ENCODE results near the gene PRKCI.
A peak's percentile ranks its signal among the peaks of the same experiment; 100 is the strongest.
"Not testable (repeated sequence)": the region's sequence is repeated elsewhere in the genome, so short reads cannot be mapped to it uniquely, and the experiment has no call there.

The PRKCI gene

DNA sequence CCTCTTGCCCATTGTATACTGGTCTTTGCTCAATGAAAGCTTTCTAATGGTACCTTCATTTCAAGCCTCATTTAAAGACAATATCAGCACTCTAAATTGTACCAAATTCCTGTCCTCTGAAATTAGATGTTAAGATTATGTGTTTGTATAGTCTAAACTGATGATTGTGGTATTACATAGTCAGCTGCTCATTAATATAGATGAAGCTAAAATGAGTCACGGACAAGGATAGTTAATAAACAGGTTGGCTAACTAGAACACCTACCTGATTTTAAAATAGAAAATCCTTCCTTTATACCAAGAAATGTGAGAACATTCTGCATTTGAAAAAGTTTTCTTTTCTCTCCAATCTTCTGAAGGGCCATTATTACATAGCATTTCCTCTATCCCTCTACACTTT lies 2.9 kb downstream of the PRKCI start:
- DNase-seq: no peak

DNA sequence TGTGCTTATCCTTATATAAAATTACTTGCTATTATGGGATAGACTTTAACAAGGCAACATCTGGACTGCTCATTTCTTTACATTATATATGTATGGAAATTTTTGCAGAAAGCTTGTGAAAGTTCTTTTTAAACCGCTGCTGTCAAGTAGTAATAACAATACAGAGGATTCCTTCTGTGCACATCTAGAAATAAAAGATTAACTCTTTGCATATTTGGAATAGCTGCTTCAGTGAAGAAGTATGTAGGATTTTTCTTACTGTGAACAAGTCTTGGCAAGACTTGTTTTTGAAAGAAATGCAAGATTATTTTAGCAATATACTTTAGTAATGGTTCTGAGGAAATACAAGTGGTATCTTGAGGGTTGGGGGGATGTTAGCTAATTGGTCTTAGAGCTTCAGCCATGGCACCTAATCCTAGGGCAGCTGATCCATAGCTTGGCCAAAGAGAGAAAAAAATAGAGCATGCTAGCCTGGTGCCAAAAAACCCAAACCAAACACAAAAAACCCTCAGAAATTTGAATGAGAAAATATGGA lies 4.3 kb downstream of the PRKCI start:
- DNase-seq: no peak

- DNase-seq: no peak
These were observed 6.0 kb downstream of the PRKCI start for GRCh38 chr3:170228093-170228766.

DNA sequence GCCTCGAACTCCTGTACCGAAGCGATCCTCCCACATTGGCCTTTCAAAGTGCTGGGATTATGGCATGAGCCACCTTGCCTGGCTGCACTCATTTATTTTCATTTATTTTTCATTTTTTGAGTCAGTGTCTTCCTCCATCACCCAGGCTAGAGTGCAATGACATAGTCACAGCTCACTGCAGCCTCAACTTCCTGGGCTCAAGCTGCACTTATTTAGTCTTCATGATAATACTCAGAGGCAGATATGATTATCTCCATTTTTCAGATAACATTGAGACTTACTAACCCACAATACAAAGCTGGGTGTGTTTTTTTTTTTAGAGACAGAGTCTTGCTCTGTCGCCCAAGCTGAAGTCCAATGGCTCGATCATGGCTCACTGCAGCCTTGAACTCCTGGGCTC lies 10.0 kb downstream of the PRKCI start:
- no peak for DNase-seq

DNA sequence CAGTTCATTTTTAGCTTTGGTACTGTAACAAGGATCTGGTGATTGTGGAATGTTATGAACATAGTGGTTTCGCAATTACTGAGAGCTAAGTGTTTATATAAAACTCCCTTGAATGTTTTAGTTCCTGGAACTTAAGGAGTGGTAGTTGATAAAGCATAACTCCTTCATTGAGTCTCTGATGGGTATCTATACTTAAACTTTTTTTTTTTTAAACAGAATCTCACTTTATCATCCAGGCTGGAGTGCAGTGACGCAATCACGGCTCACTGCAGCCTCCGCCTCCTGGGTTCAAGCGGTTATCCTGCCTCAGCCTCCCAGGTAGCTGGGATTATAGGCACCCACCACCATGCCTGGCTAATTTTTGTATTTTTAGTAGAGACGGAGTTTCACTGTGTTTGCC lies 11.3 kb downstream of the PRKCI start:
- DNase-seq: no peak

- DNase-seq: no peak
These were observed 17.9 kb downstream of the PRKCI start for GRCh38 chr3:170240142-170240541.

DNA sequence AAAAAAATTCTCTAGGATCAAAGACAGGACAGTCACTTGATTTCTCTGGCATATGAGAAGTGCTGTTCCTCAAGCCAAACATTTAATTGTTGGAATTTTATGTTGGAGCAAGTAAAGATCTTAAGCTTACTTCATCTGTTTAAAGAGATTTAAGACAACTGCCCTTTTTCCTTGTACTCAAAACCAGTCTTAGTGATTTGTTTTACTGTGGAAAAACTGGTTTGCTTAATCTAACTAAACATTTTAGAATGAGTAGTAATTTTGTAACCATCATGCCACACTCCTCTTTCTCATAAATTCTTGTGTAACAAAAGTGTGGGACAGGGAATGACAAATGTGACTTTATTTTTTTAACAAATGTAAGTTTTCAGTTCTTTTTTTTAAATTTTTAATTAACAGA lies 18.4 kb downstream of the PRKCI start:
- DNase-seq: no peak

- no peak for DNase-seq
These were observed 22.4 kb downstream of the PRKCI start for GRCh38 chr3:170244576-170244975.

- DNase-seq: no peak
These were observed 25.7 kb downstream of the PRKCI start for GRCh38 chr3:170247875-170248274.

DNA sequence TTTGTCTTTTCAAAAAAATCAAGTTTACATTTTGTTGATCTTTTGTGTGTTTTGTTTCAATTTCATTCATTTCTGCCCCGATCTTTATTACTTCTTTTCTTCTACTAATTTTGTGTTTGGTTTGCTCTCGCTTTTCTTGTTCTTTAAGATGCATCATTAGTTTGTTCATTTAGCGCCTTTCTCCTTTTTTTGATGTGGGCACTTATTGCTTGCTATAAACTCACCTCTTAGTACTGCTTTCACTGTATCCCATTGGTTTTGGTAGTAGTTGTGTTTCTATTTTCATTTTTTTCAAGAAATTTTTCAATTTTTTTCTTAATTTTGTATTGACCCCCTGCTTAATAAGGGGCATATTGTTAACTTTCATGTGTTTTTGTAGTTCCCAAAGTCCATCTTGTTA lies 34.4 kb downstream of the PRKCI start:
- no peak for DNase-seq

GRCh38 chr3:170257145-170257544 lies 34.9 kb downstream of the PRKCI start:
- peak; percentile 39 for DNase-seq

DNA sequence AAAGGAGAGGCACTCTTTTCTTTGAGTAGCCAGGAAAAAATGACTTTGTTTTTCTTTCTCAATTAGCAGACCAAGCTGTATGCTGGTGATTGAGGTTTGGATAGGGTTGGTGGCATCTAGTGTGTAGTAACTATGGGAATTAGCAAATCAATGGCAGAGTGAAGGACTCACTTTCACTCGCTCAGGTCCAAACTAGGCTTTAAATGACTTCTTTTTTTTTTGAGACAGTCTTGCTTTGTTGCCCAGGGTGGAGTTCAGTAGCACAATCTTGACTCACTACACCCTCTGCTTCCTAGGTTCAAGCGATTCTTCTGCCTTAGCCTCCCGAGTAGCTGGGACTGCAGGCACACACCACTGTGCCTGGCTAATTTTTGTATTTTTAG lies 35.9 kb downstream of the PRKCI start:
- no peak for DNase-seq

DNA sequence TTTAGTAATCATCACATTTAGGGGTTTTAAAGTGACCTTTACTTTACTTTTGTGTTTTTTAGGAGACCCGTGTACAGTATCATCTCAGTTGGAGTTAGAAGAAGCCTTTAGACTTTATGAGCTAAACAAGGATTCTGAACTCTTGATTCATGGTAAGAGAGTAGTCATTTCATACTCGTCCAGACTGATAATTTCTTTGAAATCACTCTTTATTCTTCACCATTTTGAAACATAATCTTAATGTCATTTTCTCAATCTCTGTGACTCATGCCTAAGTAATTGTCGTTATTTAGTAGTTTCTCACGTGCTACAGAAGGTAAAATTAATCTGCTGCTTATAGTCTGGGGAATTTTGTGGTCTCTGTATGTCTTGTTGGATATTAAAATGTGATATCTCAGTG lies 37.7 kb downstream of the PRKCI start:
- no peak for DNase-seq

- no peak for DNase-seq
These were observed 45.6 kb downstream of the PRKCI start for GRCh38 chr3:170267793-170268192.

DNA sequence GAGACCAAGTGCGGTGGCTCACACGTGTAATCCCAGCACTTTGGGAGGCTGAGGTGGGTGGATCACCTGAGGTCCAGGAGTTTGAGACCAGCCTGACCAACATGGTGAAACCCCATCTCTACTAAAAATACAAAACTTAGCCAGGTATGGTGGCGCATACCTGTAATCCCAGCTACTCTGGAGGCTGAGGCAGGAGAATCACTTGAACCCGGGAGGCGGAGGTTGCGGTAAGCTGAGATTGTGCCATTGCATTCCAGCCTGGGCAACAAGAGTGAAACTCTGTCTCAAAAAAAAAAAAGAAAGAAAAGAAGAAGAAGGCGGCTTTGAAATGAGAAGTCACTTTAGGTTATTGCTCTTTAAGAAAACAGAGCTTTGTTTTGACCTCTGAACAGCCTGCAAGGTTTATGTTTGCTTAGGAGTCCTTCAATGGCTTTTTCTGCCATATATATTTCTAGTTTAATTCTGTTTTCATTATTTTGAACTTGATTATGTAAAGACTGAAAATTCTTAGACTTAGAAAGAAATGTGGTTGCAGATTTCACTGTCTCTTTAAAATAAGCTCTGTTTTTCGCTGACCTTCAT lies 47.5 kb downstream of the PRKCI start:
- not testable (repeated sequence) for DNase-seq

DNA sequence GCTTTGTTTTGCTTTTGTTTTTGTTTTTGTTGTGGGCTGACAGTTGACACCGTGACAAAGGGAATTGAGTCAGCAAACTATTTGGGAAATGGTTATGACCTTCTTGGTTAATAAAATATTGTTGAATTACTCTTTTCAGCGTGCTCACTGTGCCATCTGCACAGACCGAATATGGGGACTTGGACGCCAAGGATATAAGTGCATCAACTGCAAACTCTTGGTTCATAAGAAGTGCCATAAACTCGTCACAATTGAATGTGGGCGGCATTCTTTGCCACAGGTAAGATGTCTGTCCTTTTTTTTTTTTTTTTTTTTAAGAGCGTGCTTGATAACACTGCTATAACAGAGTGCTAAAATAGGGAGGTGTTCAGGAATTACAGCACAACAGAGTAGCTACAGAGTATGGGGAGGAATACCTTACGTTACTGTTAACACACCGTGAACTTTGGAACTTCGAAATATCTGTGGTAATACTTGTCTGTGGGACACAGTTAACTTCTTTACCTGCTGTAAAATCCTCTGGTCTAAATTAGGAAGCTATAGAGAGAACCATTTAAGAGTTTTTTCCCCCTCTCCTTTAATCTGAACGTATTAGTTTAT lies 48.2 kb downstream of the PRKCI start:
- no peak for DNase-seq

- DNase-seq: no peak
These were observed 52.4 kb downstream of the PRKCI start for GRCh38 chr3:170274641-170275040.

DNA sequence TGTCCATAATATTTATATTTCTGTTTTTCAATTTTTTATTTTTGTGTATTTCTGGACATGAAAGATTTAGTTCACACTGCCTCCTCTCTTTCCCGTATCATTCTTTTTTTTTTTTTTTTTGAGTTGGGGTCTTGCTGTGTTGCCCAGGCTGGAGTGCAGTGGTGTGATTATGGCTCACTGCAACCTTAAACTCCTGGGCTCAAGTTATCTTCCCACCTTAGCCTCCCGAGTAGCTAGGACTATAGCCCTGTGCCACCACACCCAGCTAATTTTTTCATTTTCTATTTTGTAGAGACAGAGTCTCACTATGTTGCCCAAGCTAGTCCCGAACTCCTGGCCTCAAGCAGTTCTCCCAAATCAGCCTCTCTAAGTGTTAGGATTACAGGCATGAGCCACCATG lies 53.6 kb downstream of the PRKCI start:
- DNase-seq: no peak

DNA sequence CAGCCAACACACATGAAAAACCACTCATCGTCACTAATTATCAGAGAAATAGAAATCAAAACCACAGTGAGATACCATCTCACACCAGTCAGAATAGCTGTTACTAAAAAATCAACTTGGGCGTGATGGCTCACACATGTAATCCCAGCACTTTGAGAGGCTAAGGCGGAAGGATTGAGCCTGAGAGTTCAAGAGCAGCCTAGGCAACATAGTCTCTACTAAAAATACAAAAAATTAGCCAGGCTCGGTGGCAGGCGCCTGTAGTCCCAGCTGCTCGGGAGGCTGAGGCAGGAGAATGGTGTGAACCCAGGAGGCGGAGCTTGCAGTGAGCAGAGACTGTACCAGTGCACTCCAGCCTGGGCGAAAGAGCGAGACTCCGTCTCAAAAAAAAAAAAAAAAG lies 55.1 kb downstream of the PRKCI start:
- DNase-seq: not testable (repeated sequence)

GRCh38 chr3:170277833-170278580 lies 55.8 kb downstream of the PRKCI start:
- DNase-seq: no peak

- DNase-seq: no peak
These were observed 56.4 kb downstream of the PRKCI start for GRCh38 chr3:170278627-170279026.

DNA sequence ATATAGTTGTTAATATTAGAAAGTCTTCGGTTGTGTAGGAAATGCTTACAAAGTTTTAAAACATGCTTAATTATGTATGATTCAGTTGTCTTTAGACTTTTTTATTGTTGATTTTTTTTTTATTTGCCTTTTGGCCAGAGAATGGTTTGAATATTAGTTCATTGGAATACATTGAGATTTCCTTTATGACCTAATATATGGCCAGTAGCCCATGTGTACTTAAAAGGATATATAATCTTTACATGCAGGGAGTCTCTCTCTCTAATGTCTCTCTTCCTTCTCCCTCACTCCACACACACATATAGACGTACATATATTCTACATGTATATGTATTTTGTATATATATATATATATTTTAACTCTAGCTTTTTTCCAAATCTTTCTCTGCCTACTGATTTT lies 68.0 kb downstream of the PRKCI start:
- no peak for DNase-seq

DNA sequence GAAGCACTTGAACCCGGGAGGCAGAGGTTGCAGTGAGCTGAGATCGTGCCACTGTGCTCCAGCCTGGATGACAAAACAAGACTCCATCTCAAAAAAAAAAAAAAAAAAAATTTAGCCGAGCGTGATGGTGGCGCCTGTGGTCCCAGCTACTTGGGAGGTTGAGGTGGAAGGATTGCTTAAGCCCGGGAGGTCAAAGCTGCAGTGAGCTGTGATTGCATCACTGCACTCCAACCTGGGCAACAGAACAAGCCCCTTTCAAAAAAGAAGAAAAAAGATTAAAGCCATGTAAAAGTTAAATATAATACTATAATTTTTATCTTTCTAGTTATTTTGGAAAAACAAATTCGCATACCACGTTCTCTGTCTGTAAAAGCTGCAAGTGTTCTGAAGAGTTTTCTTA lies 73.4 kb downstream of the PRKCI start:
- no peak for DNase-seq

DNA sequence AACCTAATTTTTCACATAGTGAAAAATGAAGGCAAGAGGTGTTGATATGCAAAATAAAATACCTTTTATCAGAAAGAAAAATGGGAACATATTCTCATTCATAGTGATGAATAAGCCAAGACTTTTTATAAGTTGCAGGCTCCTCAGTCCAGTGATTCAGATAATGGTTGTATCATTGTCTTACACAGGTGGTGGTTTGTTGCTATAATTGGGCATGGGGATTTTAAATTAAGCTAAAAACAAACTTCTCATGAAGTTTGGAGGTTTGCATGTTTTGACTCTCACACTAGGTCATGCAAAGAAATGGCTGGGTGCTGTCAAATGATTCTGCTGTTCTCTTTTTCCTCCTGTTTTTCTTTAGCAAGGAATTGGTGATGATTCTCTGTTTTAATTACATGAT lies 74.5 kb downstream of the PRKCI start:
- no peak for DNase-seq
